ENCODE data around the gene PEG3.

Gene PEG3

DNA sequence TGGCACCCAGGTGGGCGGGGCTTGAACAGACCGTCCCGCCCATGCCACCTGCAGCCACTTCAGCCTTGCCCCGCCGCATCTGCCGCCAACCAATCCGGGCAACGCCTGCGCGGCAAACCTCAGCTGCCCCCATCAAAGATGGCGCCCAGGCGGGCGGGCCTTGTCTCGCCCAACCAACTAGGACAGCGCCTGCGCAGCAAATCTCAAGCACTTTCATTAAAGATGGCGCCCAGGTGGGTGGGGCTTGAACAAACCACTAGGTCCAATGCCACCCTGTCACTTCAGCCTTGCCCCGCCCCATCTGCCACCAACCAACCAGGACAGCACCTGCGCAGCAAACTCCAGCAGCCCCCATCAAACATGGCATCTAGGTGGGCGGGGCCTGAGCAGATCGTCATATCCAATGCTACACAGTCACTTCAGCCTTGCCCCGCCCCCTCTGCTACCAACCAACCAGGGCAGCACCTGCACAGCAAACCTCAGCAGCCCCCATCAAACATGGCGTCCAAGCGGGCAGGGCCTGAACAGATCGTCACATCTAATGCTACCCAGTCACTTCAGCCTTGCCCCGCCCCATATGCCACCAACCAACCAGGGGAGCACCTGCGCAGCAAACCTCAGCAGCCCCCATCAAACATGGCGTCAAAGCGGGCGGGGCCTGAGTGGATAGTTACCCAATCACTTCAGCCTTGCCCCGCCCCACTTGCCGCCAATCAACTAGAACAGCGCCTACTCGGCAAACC is 1.4 kb downstream of the PEG3 start:
- peak; percentile 0 for DNase-seq (ENCODE audit: low read depth)

DNA sequence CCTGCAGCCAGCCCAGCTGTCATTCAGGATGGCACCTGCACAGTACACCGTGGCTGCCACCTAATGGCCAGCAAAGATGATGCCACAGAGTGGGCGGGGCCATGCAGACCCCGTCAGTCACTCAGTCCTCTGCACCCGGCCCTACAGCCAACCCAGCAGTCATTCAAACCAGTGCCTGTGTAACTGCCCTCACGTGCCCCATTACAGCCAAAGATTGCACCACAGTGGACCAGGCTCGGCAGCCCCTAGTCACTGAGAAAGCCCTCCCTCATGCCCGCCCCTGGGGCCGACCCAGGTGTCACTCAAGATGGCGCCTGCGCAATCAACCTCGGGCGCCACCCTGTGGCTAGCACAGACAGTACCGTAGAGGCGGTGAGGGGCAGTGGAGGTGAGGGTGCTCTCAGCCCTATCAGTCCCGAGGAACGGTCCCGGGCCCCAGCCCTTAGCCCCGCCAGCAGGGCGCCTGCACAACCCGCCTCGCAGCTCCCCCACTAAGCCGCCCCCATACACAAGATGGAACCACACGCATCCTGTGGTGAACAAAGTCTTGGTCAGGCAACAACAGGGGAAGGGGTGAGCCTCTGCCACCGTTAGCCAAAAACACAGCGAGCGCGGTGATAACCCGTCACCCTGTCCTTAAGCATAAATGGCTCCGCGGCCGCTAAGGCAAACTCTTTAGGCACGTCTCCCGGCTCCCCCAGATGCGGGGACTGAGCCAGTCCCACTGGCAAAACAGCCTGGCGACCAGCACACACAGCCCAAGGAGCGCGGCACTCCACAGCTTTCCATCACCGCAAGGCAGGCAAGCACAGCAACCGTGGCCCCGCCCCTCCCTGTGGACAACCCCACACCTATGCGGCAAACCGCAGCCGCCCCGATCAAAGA is 2.3 kb downstream of the PEG3 start:
- no peak for DNase-seq (ENCODE audit: low read depth)

DNA sequence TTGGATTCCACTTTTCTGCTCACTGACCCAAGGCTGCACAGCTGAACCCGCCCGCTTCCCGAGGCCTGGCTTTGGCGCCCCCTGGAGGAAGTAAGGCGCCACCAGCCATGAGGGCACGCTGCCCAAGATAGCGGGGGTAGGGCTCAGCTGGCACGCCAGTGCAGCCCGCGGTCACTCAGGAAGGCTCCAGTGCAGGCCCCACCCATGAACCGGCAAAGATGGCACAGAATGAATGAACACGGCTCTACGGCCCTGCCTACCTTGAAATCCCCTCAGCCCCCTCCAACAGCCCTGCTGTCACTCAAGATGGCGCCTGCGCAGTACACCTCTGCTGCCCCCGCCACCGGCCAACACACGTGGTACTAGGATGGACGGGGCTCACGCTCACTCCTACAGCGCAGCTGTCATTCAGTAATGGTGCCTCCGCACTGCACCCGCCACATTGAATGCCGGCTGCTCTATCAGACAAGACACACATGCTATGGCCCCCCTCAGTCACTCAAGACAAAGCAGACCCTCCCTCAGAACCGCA is 3.0 kb downstream of the PEG3 start:
- no peak for DNase-seq (ENCODE audit: low read depth)

DNA sequence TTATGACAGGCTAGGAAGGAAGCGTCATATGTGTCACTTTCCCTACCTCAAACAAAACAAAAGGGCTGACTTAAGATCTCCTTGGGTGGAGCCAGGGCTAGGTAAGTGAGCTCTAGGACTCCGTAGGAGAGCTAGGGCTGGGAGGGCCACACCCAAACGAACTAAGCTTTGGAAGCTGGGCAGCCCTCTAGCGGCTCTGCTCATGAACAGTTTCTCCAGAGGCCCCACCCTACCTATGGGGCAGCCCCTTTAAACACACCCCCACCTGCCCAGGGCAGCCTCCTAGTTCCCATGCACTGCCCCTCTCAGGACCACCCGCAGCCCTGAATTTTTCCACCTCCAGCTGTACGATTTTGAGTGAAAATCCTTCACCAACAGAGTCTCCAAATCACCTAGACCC is 3.5 kb downstream of the PEG3 start:
- DNase-seq (ENCODE audit: low read depth), result no peak

DNA sequence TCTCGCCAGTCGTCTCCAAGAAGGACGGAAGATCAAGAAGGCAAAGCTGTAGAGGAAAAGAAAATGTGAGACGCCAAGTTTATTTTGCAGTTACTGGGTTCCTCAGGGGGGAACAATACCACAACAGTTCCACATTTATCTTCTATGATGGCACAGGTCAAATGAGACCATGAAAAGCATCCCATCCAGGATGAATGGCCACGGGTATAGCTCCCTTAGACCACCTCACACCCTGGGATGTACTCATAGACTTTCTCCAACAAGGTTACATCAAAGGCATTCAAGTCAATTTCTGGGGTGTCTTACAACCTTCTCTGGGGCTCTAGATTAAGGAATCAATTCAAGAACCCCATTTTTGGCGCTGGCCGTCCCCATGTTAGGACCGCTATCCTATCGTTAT is 4.5 kb downstream of the PEG3 start:
- DNase-seq (ENCODE audit: low read depth), result no peak

DNA sequence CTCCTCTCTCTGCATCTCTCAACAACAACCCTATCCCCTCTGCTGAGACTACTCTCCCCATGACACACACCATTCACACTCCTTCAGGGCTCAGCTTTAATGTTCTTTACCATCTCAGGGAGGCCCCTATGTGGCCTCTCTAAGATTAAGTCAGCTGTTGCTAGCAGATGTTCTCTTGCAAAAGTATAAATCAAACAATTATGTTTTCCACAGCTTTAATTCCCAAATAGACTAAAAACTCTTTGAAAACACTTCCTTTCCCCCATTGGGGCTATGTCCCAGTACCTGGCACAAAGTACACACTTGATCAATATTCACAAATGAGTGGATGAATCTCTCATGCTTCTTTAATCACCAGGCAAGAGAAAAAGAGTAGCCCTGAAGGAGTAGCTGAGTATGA is 5.1 kb downstream of the PEG3 start:
- DNase-seq (ENCODE audit: low read depth), result no peak

DNA sequence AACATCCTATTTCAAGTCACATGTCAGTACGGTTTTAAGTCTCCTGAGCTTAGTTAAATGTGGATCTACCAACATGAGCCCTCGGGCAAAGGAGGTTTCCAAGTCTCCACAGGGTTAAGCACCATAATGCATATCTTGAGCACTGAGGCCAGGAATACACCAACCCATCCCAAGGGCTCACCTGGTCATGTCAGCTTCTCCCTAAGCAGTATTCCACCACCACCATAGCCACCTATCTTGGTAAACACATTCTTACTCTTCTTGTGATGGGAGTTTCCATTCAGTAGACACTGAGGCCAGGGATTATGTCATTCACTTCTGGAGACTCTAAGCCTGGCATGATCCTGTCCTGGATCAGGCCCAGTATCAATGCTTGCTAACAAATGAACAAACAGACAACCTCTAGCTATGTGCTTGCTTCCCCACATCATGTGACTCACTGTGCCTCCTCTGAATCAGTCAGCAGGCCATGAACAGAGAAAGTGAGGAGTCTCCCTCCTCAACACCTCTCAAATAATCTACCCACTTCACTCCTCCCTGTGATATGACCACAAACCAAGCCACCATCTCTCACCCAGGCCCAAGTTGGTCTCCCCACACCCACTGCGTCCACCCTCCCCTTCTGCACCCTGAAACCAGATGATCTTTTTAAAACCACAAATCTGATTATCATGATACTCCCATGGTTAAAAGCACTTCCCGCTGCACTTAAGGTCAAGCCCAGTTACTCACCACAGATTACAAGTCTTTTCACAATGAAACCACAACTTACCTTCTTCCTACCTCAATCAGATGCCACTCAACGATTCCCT is 5.8 kb downstream of the PEG3 start:
- DNase-seq (ENCODE audit: low read depth), result no peak

DNA sequence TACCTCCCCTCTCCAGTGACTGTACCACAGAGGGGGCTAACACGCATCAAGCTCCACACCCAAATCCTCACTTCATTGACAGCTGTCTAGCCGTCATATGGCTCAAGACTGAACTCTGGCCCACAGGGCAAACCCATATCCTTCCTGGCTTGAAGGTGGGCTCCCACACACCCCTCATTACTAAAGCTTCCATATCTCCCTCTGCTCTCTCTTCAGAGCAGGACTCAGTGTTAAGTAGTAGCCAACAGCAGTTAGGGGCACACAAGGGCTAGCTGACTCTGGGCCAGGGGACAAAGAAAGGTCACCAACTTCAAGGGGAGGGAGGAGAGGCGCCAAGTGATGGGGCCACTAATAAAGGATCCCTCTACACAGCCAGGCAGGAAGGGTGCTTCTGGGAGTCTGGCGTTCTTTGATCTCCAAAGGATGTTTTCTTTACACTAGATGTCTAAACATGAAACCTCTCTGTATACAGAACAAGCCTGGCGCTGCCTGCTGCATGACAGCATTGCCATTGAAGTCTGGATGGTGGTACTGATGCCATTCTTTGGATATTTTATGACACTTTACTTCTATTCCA is 8.1 kb downstream of the PEG3 start:
- DNase-seq (ENCODE audit: low read depth), result no peak

DNA sequence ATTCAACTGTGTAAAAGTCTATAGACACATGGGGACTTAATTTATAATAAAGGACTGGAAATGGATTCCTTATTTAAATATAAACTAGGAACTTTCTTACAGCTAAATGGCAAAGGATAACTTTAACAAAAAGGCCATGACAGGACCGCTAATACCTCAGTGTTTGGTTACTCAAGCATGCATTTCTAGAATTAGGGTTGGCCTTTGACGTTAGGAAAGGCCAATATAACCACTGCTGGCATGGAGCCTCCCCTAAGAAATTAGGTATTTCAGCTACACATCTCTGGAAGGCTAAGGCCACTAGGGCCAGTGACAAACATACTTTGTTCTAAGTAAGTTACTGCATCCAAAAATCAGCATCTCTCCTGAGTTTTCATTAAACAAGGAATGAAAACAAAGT is 9.3 kb downstream of the PEG3 start:
- DNase-seq (ENCODE audit: low read depth), result no peak

DNA sequence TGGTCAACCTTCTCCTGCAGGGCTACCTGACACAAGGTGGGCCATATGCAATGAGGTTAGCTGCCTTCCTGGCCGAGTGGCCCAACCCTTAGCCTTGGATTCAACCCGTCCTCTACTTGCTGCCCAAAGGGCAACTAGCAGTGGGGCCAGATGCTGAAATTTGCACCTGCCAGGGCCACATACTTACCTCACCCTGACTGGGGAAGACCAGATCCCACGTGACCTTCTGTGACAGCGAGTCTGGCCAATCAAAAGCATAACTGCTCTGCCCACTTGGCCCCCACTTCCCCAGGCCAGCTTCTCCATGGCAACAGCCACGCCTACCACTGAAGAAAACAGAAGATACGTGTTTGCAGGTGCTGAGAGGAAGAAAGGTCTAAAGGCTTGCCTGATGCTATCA is 10.9 kb downstream of the PEG3 start:
- no peak for DNase-seq (ENCODE audit: low read depth)

DNA sequence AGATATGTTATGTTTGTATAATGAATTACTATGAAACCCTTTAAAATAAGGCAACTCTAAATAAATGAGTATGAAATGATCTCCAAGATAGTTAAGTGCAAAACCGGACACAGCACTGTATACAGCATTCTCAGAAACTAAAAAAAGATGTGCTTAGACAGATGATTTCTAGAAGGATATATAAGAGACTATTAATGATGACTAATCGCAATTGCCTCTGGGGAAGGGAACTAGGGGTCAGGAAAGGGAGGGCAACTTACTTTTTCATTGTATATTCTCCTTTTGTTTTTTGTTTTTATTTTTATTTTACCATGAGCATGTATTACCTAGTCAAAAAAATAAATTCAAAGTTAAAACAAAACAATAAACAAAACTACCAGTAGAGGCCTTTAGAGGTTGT is 12.8 kb downstream of the PEG3 start:
- no peak for DNase-seq (ENCODE audit: low read depth)

DNA sequence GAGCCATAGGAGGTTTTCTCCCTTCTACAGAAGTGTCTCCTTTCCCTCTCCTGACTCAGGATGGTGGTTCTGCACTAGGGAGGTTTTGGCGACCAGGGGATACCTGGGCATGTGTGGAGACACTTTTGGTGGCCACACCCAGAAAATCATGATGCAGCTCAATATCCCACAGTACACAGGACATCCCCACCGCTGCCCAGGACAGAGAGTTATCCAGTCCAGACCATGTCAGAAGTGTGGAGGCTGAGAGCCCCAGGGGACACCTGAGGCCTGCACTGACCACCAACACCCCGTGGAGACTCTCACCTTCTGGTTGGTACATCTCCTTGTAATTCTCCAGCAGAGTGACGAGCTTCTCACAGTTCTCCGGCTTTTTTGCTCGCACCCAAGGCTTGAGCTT is 16.6 kb downstream of the PEG3 start:
- no peak for DNase-seq (ENCODE audit: low read depth)

DNA sequence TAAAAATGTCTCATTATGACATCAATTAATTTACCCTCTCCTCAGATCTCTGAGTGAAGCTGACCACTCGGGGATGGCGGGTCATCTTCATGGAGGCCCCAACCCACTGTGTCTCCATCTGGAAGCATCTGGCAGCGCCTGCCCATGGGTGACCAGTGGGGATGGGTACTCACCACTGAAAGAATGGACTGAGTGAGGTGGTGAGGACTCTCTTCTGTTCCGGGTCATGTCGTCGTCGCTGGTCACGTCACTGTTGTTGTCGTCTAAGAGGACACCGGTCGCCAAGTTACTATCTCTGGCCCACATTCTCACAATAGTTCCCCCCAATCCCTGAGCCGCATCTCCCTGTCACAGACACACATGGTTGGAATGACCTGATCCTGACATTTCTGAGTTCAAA is 17.1 kb downstream of the PEG3 start:
- no peak for DNase-seq (ENCODE audit: low read depth)

DNA sequence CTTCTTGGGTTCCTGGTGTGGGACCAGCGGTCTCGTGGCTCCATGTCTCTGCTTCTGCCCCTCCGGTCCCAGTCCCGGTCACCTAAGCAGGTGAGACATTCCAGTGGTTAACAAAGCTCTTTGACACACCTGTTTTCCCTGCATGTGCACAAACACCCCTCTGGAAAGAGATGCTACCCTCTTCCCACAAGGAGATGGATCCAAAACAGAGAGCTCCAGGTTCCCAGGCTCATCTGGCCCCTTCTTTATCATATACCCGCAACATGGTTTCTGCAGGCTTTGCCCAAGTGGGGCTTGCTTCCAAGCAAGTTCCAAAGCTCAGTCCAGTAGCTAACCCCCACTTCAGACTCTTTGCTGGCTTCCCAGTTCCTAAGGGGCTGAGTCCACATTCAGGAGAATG is 17.8 kb downstream of the PEG3 start:
- no peak for DNase-seq (ENCODE audit: low read depth)

DNA sequence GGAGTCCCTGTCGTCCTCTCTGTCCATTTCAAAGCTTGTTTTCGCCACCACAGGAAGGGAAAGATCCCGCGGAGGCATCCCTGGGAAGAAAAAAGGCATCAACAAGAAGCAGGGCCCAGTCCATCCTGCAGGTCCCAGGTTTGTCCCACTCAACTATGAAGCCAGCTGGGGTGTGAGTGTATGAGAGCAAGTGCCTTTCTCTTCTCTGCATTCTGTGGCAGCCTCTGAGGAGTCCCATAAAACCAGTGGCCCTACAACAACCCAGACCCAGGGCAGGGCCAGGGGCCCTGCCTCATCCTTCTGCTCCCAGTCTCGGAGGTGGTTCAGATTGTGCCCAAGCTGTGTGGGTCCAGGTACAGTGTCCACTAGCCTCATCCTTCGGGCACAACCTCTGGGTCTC is 18.9 kb downstream of the PEG3 start:
- DNase-seq (ENCODE audit: low read depth), result no peak

DNA sequence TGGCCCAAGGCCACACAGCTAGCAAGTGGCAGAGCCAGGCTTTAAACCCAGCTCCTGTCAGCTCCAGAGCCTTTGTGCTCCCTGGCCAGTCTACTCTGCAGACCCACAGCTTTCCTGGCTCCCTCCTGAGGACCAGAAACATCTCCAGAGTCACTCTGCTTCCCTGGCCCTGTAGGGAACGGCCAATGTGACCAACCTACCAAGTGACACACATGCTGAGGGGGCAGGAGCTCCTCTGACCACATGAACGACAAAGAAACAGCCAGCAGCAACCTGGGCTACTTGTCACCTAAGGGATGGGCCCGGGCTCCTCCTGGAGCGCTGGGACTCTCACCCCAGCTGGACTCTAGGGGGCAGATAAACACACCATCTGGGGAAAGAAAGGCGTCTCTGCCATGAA is 19.3 kb downstream of the PEG3 start:
- no peak for DNase-seq (ENCODE audit: low read depth)

DNA sequence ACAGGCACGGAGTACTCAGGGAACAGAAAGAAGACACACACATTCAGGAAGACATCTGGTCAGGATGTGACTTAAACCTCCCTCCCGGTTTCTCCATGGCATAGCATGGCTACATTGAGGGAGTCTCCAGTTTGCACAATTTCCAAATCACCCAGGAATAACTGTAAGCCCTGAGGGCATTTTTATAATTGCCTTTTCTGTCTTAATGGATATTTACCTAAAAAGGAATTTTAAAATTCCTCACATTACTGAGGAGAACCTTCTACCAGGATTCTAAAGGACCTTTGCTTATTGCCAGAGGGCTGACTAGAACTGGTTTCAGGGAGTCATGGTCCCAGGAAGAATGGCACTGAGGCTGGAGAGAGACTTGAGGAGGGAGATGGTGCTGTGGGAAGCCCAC is 21.4 kb downstream of the PEG3 start:
- no peak for DNase-seq (ENCODE audit: low read depth)

DNA sequence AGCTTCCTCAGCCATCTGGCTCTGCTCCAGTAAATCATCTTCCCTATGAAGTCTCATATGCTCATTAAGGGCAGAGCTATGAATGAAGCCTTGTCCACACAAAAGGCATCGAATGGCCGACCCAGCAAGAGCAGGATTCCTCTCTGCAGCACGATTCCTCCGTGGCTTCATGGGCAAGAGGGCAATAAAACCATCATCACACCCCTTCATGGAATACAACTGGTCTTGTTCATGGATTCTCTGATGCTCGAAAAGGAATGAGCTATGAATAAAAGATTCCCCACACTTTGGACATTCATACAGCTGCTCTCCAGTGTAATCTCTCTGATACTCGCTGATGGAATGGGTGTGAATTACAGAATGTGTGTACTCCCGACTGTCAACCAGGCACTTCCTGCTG is 25.9 kb downstream of the PEG3 start:
- DNase-seq (ENCODE audit: low read depth), result no peak

DNA sequence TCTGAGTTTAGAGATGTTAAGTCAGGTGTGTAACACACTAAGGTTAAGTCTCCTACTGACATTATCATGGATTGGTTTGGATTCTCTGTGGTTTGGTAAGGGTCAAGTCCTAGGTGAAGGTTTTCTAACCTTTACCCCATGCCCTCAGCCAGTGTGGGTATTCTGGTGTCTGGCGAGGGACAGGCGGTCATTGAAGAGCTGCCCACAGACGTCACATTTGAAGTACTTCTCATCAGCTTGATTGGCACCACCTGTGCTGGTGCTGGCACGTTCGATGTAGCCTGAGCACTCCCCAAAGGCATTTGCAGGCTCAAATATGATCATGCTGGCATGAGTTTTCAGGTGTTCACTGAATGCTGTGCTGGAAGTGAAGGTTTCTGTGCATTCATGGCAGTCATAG is 27.0 kb downstream of the PEG3 start:
- no peak for DNase-seq (ENCODE audit: low read depth)

DNA sequence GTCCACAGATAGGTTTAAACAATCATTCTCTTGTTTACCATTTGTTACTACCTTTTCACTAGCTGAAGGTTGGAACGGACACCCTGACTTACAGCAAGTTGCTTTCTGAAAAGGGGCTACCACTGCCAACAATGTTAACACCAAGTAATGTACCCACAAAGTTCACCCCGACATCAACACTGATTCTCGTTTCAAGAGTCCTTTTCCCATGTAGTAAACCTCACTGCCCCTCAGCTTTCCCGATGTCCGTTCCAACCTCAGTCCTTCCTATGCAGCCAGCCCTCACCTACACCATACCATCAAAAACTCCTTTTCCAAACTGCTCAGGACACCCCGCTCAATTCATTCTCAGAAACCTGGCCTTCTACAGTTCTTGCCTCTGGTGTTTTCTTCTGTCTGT is 29.0 kb downstream of the PEG3 start:
- no peak for DNase-seq (ENCODE audit: low read depth)

DNA sequence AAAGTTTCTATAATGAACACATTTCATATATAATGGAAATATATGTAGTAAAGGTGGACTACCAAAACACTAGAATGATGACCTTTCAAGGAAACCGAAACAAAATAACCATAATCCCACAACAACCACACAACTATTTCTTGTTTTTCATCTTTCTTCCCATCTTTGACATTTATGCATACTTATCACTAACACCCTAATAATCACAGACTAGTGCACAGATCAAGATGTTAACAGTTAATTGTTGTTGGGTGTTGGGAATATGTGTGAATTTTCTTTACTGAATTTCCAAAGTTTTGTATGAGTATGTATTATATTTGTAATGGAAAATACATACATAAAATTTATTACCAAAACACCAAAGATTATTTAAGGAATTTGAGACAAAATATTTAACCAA is 30.3 kb downstream of the PEG3 start:
- no peak for DNase-seq (ENCODE audit: low read depth)

DNA sequence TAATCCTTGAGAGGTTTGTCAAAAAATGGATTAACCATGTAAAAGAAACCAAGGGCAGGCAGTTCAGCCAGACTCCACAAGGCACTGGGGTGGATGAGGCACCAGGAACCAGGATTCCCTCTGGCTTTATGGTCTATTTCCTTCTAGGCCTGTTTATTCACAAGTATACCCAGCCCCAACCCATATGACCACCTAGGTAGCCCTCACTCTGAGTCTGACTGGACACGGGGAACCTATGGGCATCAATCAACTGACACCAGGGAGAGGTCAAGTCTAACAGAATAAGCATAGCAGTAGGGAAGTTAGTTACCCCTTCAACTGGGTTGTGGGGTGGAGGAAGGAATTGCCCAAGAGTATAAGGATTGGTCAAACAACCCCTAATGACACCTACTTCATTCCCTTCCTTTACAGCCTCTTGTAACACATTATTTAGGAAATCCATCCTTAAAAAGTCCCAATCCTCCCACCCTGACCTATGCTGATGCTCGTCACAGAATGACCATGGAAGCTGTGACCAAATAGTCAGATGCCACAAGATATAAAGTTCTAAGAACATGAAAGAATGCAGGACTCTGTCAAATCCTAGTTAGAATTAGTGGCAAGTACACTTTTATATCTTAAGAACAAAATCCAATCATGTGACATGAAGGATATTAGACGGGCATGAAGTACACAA is 31.7 kb downstream of the PEG3 start:
- no peak for DNase-seq (ENCODE audit: low read depth)
